H1 (cell line): ENCODE results near the gene PLPP7. TPM values are rescaled to one million over a fixed set of nuclear protein-coding genes. Genes with fewer than 3 reads are reported as not detected.

ENCODE experiments used
- CTCF ChIA-PET: fragments of 300-600 bp; sonication (Branson Sonifier 250); formaldehyde crosslinking; loops from one replicate; lab custom pipeline; 2021; ENCODE audit not compliant: partially characterized antibody; lab: Charles Lee
- POLR2A ChIA-PET: fragments of 300-600 bp; sonication (Branson Sonifier 250); formaldehyde crosslinking; loops from one replicate; lab custom pipeline; 2021; ENCODE audit warnings: inconsistent platforms; ENCODE audit not compliant: partially characterized antibody; lab: Charles Lee
- DNase-seq, 2 experiments: peaks; one replicate each; pipeline versions ENCODE4 v3.0.0 to v3.0.0-alpha.2; 2010 to 2022; ENCODE audit warnings: low spot score in 2 of 2, low read depth in 1 of 2, mixed read lengths in 1 of 2
- FAIRE-seq: peaks from 2 replicates; lab custom pipeline; 2011; peaks lifted over from hg19 to GRCh38; lab: Jason Lieb, UNC
- H2AFZ ChIP-seq: 2 replicates; pipeline ENCODE4 v1.8.1; 2012; ENCODE audit warnings: low read length, inconsistent platforms
- H2AK5ac ChIP-seq: 2 replicates; pipeline ENCODE4 v1.6.1; 2013; ENCODE audit warnings: low read depth, low read length
- H2BK120ac ChIP-seq: replicated peaks from 2 replicates; pipeline ENCODE3; 2013; ENCODE audit warnings: low read depth, low read length, inconsistent platforms
- H2BK12ac ChIP-seq: 2 replicates; pipeline ENCODE4 v1.6.1; 2013; ENCODE audit warnings: low read depth, low read length
- H2BK15ac ChIP-seq: 2 replicates; pipeline ENCODE4 v1.6.1; 2013; ENCODE audit warnings: low read length
- H2BK20ac ChIP-seq: 2 replicates; pipeline ENCODE4 v1.6.1; 2013; ENCODE audit warnings: low read length
- H2BK5ac ChIP-seq: 2 replicates; pipeline ENCODE4 v1.6.1; 2013; ENCODE audit warnings: low read depth, low read length
- H3K14ac ChIP-seq: 2 replicates; pipeline ENCODE4 v1.6.1; 2013; ENCODE audit warnings: inconsistent platforms; ENCODE audit not compliant: insufficient read length
- H3K18ac ChIP-seq: 2 replicates; pipeline ENCODE4 v1.6.1; 2013; ENCODE audit warnings: low read length; ENCODE audit errors: extremely low read depth
- H3K23ac ChIP-seq: 2 replicates; pipeline ENCODE4 v1.6.1; 2013; ENCODE audit warnings: inconsistent platforms; ENCODE audit not compliant: insufficient read length
- H3K23me2 ChIP-seq: 2 replicates; pipeline ENCODE4 v1.6.1; 2013; ENCODE audit warnings: low read depth, low read length
- H3K27ac ChIP-seq: 2 replicates; pipeline ENCODE4 v1.6.1; 2011; ENCODE audit warnings: low read depth, low read length, inconsistent platforms
- H3K27me3 ChIP-seq, 4 experiments: replicated peaks in 1 of 4; 1 replicate in 1 of 4; 2 replicates in 3 of 4; pipeline versions ENCODE4 v1.6.1 to v1.8.1; 2011 to 2013; ENCODE audit warnings: low read length in 3 of 4, mild to moderate bottlenecking in 3 of 4, inconsistent platforms in 2 of 4, mixed read lengths in 2 of 4, moderate library complexity in 1 of 4; ENCODE audit not compliant: control insufficient read depth in 3 of 4, insufficient read depth in 3 of 4; ENCODE audit errors: extremely low read depth in 1 of 4
- H3K36me3 ChIP-seq, 4 experiments: 2 replicates each; pipeline versions ENCODE4 v1.6.1 to v1.8.1; 2011 to 2013; ENCODE audit warnings: mild to moderate bottlenecking in 4 of 4, low read length in 3 of 4, moderate library complexity in 2 of 4, control low read depth in 1 of 4, inconsistent platforms in 1 of 4; ENCODE audit not compliant: insufficient read depth in 4 of 4, control insufficient read depth in 2 of 4
- H3K4ac ChIP-seq: replicated peaks from 2 replicates; pipeline ENCODE3; 2013; ENCODE audit warnings: low read length, low read depth, mixed read lengths, inconsistent platforms; ENCODE audit not compliant: insufficient read length
- H3K4me1 ChIP-seq, 4 experiments: replicated peaks in 1 of 4; 1 replicate in 1 of 4; 2 replicates in 3 of 4; pipeline versions ENCODE4 v1.6.1 to v1.8.1; 2011 to 2013; ENCODE audit warnings: low read length in 3 of 4, inconsistent platforms in 2 of 4, mixed read lengths in 1 of 4; ENCODE audit not compliant: insufficient read depth in 4 of 4, control insufficient read depth in 3 of 4
- H3K4me2 ChIP-seq, 2 experiments: 2 replicates each; pipeline versions ENCODE4 v1.6.1 to v1.8.1; 2011 to 2013; ENCODE audit warnings: low read depth in 2 of 2, low read length in 2 of 2, control low read depth in 1 of 2, inconsistent platforms in 1 of 2, mild to moderate bottlenecking in 1 of 2; ENCODE audit not compliant: insufficient read depth in 1 of 2
- H3K4me3 ChIP-seq, 4 experiments: fragments of 200-600, 300-600 bp in 1 of 4; sonication (generic), shearing (Covaris generic), sonication (Bioruptor Twin) in 1 of 4; 2 replicates each; pipeline versions ENCODE4 v1.5.1 to v1.8.1; 2011 to 2016; ENCODE audit warnings: low read length in 4 of 4, low read depth in 3 of 4, control low read depth in 2 of 4, inconsistent platforms in 2 of 4, mild to moderate bottlenecking in 2 of 4, mixed read lengths in 1 of 4, moderate library complexity in 1 of 4; ENCODE audit not compliant: insufficient read depth in 2 of 4; ENCODE audit errors: extremely low read depth in 1 of 4
- H3K56ac ChIP-seq: replicated peaks from 2 replicates; pipeline ENCODE3; 2013; ENCODE audit warnings: low read depth, mild to moderate bottlenecking, mixed read lengths, low read length, inconsistent platforms; ENCODE audit not compliant: insufficient read length
- H3K79me1 ChIP-seq: 2 replicates; pipeline ENCODE4 v1.6.1; 2013; ENCODE audit warnings: low read depth, low read length, control low read depth
- H3K79me2 ChIP-seq, 2 experiments: 2 replicates each; pipeline versions ENCODE4 v1.6.1 to v1.8.1; 2012 to 2013; ENCODE audit warnings: low read length in 2 of 2, mild to moderate bottlenecking in 2 of 2, inconsistent platforms in 1 of 2; ENCODE audit not compliant: insufficient read depth in 2 of 2, control insufficient read depth in 1 of 2
- H3K9ac ChIP-seq, 4 experiments: replicated peaks in 1 of 4; 1 replicate in 1 of 4; 2 replicates in 3 of 4; pipeline versions ENCODE4 v1.6.1 to v1.8.1; 2011 to 2013; ENCODE audit warnings: low read depth in 3 of 4, low read length in 3 of 4, control low read depth in 2 of 4, mild to moderate bottlenecking in 2 of 4, moderate library complexity in 2 of 4, inconsistent platforms in 1 of 4; ENCODE audit errors: extremely low read depth in 1 of 4
- H3K9me3 ChIP-seq, 2 experiments: 2 replicates each; pipeline versions ENCODE4 v1.6.1 to v1.8.1; 2012 to 2013; ENCODE audit warnings: mild to moderate bottlenecking in 2 of 2, moderate library complexity in 2 of 2, control low read depth in 1 of 2, inconsistent platforms in 1 of 2, low read depth in 1 of 2, low read length in 1 of 2, mixed read lengths in 1 of 2; ENCODE audit not compliant: insufficient read depth in 2 of 2
- H4K20me1 ChIP-seq, 2 experiments: replicated peaks in 1 of 2; 2 replicates each; pipeline versions ENCODE3 to v1.8.1; 2011 to 2013; ENCODE audit warnings: inconsistent platforms in 2 of 2, low read length in 2 of 2, mild to moderate bottlenecking in 1 of 2; ENCODE audit not compliant: insufficient read depth in 2 of 2, control insufficient read depth in 1 of 2
- H4K5ac ChIP-seq: 2 replicates; pipeline ENCODE4 v1.6.1; 2013; ENCODE audit warnings: low read length, low read depth, mixed read lengths, inconsistent platforms; ENCODE audit not compliant: insufficient read length
- H4K8ac ChIP-seq: 2 replicates; pipeline ENCODE4 v1.8.0; 2013; ENCODE audit warnings: mild to moderate bottlenecking, moderate library complexity, low read length, inconsistent platforms; ENCODE audit not compliant: insufficient read depth; ENCODE audit errors: extremely low read depth
- H4K91ac ChIP-seq: replicated peaks from 2 replicates; pipeline ENCODE3; 2013; ENCODE audit warnings: low read length, mixed read lengths, inconsistent platforms; ENCODE audit not compliant: insufficient read length
- CBX8 ChIP-seq: fragments of 300-800, 300-1000 bp; sonication (generic); IDR thresholded peaks from 2 replicates; pipeline ENCODE4 v1.7.1; 2016; ENCODE audit warnings: low read depth, low read length, borderline replicate concordance
- GTF2F1 ChIP-seq: IDR thresholded peaks from 2 replicates; pipeline ENCODE4 v1.6.1; 2012; ENCODE audit warnings: low read depth, low read length, improper control_type of control experiment, borderline replicate concordance
- HDAC2 ChIP-seq, 2 experiments: fragments of 300-600 bp in 1 of 2; sonication (generic) in 1 of 2; IDR thresholded peaks; 2 replicates each; pipeline ENCODE4 v1.6.1; 2011 to 2012; ENCODE audit warnings: low read depth in 2 of 2, low read length in 2 of 2, mild to moderate bottlenecking in 2 of 2, moderate library complexity in 2 of 2, borderline replicate concordance in 1 of 2, inconsistent platforms in 1 of 2
- KDM1A ChIP-seq: fragments of 200-600, 300-600 bp; sonication (generic); IDR thresholded peaks from 2 replicates; pipeline ENCODE4 v1.7.1; 2016; ENCODE audit warnings: mild to moderate bottlenecking, low read length, borderline replicate concordance
- RFX5 ChIP-seq: IDR thresholded peaks from 2 replicates; pipeline ENCODE4 v1.6.1; 2011; ENCODE audit warnings: low read depth, low read length, improper control_type of control experiment, borderline replicate concordance
- RNF2 ChIP-seq: fragments of 200-900, 300-1000 bp; sonication (generic); IDR thresholded peaks from 2 replicates; pipeline ENCODE4 v1.7.1; 2016; ENCODE audit warnings: borderline replicate concordance, low read depth, mild to moderate bottlenecking, antibody characterized with exemption, low read length; ENCODE audit not compliant: poor library complexity, severe bottlenecking; ENCODE audit errors: missing control alignments
- RXRA ChIP-seq: IDR thresholded peaks from 2 replicates; pipeline ENCODE4 v1.6.1; 2011; ENCODE audit warnings: low read depth, mild to moderate bottlenecking, low read length, moderate library complexity; ENCODE audit not compliant: insufficient read depth
- SIRT6 ChIP-seq: IDR thresholded peaks from one replicate; pipeline ENCODE4 v1.7.1; 2012; ENCODE audit warnings: low read length, inconsistent platforms
- SRF ChIP-seq: IDR thresholded peaks from 2 replicates; pipeline ENCODE4 v1.6.1; 2011; ENCODE audit warnings: mild to moderate bottlenecking, low read depth, low read length, moderate library complexity
- TAF7 ChIP-seq: optimal IDR thresholded peaks from 2 replicates; pipeline ENCODE3; 2011; ENCODE audit warnings: low read depth, mild to moderate bottlenecking, inconsistent platforms, low read length, moderate library complexity, borderline replicate concordance
- TCF12 ChIP-seq: IDR thresholded peaks from 2 replicates; pipeline ENCODE4 v1.6.1; 2011; ENCODE audit warnings: low read depth, mild to moderate bottlenecking, low read length
- ZNF274 ChIP-seq: IDR thresholded peaks from 2 replicates; pipeline ENCODE4 v1.7.0; 2012; ENCODE audit warnings: low read length, borderline replicate concordance; ENCODE audit errors: extremely low read depth
- WGBS, 2 experiments: shearing (Covaris generic) in 1 of 2; methylation state at CpG; one replicate each; pipeline versions ENCODE4 v1.1.6 to v1.1.7; 2013 to 2015; ENCODE audit warnings: low lambda C conversion rate in 2 of 2, mixed read lengths in 2 of 2, inconsistent platforms in 1 of 2, low coverage in 1 of 2, missing lambda C conversion rate in 1 of 2; ENCODE audit not compliant: insufficient replicate concordance in 2 of 2, insufficient coverage in 1 of 2, insufficient read length in 1 of 2; ENCODE audit errors: extremely low coverage in 1 of 2, missing lambda C conversion rate in 1 of 2; 5-methylcytosine and 5-hydroxymethylcytosine counted together
- polyA plus RNA-seq, 7 experiments: library from polyadenylated mRNA; depleted of rRNA in 3 of 7; stranded (reverse) in 5 of 7; unstranded in 2 of 7; fragments of >200 nt in 5 of 7; fragments of 200-250 nt in 2 of 7; gene quantifications; 1 replicate in 5 of 7; 2 replicates in 1 of 7; 4 replicates in 1 of 7; pipeline versions ENCODE4 v1.2.1 to v1.2.3, GENCODE V29; 2011 to 2013; ENCODE audit warnings: missing spikeins in 2 of 7, mixed read lengths in 2 of 7
- total RNA-seq: library from RNA; stranded (reverse); fragmentation: NEBNext Ultra II Directional; extraction: Animal tissue kit (Norgen Biotek cat#: 25700); gene quantifications from 2 replicates; pipeline ENCODE4 v1.2.1, GENCODE V29; 2021

The PLPP7 gene
- total and polyA plus RNA-seq, 2 of the 8 experiments (the other 6 are each of a cell fraction or from before 2014, with no cell fraction given): 3.4 to 3.9 TPM

DNA sequence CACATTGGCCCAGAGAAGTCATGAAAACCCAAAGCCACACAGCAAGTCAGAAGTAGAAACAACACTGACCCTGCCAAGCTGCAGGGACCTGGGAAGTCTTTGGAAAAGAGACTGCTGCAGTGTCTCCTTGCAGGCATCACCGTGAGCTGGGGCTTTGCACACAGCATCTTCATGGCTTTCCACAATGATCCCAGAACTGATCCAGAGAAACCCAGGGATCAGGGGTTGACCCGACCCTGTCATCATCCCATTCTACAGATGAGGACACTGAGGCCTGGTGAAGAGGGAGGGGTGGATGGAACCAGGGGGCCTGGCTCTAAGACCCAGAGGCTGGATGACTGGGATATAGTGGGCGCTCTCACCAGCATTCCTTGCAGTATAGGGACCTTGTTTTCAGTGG is 8.9 kb upstream of the PLPP7 start:
- H3K27me3 ChIP-seq: peaks cover 2 to 33% (median 21%) of the 10 kb centered on the region in 4 experiments
- POLR2A ChIA-PET: interaction anchor here (1.0 to 1.2 kb wide), 2 partner anchors 10 to 21 kb away, joined by 3 read pairs; no protein-coding TSS in a partner anchor

More for the DNA sequence above, 8.9 kb upstream of the PLPP7 start:
- TF ChIP-seq TAF7 (no peak), RXRA (no peak), SIRT6 (no peak), HDAC2 (IDR thresholded peaks at IDR 0.05; ENCODE audit: borderline replicate concordance in 1 of 2, low read depth in 2 of 2, low read length in 2 of 2) (0 out of 4 replicates have a peak, but pooled peaks of 1 of the 2 experiments have one; percentile 40), ZNF274 (no peak), GTF2F1 (no peak), CBX8 (no peak), KDM1A (peak; percentile 94; the same call in 1 of the 2 replicates), SRF (no peak), RNF2 (no peak), RFX5 (no peak), TCF12 (no peak)
- TF ChIP-seq, all 59 proteins: peak for 2
- Histone ChIP-seq H3K4me2 (no peak overlapping the region), H4K5ac (no peak overlapping the region), H3K79me1 (no peaks in the 10 kb centered on the region), H4K20me1 (peaks cover 0 to 3% of the 10 kb centered on the region in 2 experiments), H2BK20ac (no peak overlapping the region), H3K23me2 (peaks cover 8% of the 10 kb centered on the region), H3K9me3 (no peaks in the 10 kb centered on the region), H3K9ac (no peak overlapping the region), H3K79me2 (no peaks in the 10 kb centered on the region), H2BK5ac (no peak overlapping the region), H4K8ac (no peak overlapping the region), H3K18ac (no peak overlapping the region), H3K4me3 (no peak overlapping the region), H2AFZ (no peak overlapping the region), H4K91ac (no peak overlapping the region), H2BK15ac (no peak overlapping the region), H2BK12ac (no peak overlapping the region), H3K27ac (no peak overlapping the region), H3K4ac (no peak overlapping the region), H3K4me1 (peaks cover 0 to 21% (median 7%) of the 10 kb centered on the region in 4 experiments; a peak in 5 of 7 replicates), H3K36me3 (no peaks in the 10 kb centered on the region), H2BK120ac (no peak overlapping the region), H3K56ac (no peak overlapping the region), H3K23ac (no peak overlapping the region), H3K14ac (no peak overlapping the region), H2AK5ac (no peak overlapping the region)
- FAIRE-seq (no peak), DNase-seq (no peak)
- CTCF ChIA-PET: interaction anchor here (0.7 to 1.2 kb wide), 4 partner anchors 8 to 56 kb away, joined by 3 to 4 read pairs (median 3); no protein-coding TSS in a partner anchor
- WGBS, 2 experiments: 79% methylated on average over 3 of the region's 3 CpGs; no CpG with 5 or more reads in 1 of the 2 experiments
